ENCODE data around the gene TEX19.
"Not testable (repeated sequence)": the region's sequence is repeated elsewhere in the genome, so short reads cannot be mapped to it uniquely, and the experiment has no call there.

The TEX19 gene

GRCh38 chr17:82339634-82340580, 19.1 kb upstream of the TEX19 start:
- no peak for DNase-seq

DNA sequence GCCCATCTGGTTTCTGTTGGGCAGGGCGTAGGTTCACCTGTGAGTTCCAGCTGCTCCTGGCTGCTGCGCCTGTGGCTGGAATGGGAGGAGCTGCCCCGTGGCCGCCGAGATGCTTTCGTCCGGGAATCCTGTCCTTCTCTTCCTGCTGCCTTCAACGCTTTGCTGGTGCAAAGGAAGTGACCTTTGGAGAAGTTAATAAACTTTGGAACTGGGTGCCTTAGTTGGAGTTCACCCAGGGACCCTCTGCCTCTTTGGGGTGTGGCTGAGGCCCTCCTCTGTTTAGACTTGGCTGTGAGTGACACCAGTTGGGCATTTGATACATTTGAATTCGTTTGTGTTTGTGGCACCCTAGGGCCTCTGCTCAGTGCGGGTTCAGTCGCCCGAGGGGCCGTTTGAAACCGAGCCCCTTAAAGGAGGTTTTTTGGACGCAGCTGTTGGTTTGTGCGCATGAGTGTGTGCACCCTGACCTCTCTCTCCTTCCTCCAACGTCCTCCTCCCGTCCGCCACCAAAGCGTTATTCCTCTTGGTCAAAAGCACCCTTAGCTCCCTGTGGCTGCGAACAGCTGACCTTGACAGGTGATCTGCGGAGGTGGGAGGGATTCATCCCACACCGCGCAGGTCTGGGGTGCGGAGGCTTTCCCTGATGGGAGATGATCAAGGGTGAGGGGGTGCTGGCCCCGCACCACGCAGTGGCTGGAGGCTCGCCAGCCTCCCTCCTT, 16.5 kb upstream of the TEX19 start:
- DNase-seq: no peak

DNA sequence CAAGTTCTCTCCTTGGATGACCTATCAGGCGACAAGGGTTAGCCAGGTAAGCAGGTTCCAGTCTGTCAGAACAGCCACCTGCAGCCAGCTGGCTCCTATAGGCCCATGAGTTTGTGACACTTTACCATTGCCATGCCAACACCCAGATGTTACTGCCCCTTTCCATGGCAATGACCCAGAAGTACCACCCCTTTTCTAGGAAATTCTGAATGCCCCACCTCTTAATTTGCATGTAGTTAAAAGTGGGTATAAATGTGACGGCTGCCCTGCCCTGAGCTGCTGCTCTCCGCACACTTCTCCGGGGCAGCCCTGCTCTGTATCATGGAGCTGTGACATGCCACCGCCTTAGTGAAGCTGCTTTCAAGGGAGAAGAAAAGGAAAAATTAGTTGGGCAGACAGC, 15.5 kb upstream of the TEX19 start:
- no peak for DNase-seq

DNA sequence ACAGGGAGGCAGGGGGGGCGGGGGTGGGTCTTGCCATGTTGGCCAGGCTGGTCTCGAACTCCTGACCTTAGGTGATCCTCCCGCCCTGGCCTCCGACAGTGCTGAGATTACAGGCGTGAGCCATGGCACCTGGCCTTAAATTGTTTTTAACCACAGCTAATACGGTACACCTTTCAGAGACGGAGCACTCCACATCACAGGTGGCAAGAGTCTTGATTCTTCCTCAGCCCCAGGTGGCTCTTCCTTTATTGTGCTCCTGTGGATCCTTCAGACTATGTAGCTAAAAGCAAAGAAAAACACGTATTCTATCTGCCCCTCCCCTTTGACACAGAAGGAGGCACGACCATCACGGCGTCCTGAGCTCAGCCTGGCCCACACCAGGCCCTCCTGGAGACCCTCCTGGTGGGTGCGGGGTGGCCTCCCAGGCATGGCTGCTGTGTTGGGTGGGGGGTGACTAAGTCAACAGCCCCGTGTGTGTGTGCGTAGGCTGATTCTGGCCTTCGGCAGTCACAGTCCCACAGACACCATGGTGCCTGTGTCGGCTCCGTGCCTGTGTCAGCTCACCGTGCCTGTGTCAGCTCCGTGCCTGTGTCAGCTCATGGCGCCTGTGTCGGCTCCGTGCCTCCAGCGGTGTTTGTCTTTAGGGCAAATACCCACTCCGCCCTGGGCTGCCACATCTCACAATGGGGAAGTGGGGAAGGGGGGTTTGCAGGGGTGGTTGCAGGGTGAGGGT, 14.7 kb upstream of the TEX19 start:
- no peak for DNase-seq

GRCh38 chr17:82345151-82345976, 13.7 kb upstream of the TEX19 start:
- no peak for DNase-seq

GRCh38 chr17:82346342-82347300, 12.4 kb upstream of the TEX19 start:
- DNase-seq: no peak

DNA sequence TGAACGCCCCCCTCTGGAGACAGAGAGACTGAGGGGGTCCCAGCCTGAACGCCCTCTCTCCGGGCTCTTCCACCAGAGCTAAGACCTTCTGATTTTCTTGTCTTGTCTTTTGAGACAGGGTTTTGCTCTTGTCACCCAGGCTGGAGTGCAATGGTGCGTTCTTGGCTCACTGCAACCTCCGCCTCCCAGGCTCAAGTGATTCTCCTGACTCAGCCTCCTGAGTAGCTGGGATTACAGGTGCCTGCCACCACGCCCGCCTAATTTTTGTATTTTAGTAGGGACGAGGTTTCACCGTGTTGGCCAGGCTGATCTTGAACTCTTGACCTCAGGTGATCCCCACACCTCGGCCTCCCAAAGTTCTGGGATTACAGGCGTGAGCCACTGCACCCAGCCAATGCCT, 11.1 kb upstream of the TEX19 start:
- not testable (repeated sequence) for DNase-seq

GRCh38 chr17:82348434-82348833, 10.6 kb upstream of the TEX19 start:
- DNase-seq: no peak

DNA sequence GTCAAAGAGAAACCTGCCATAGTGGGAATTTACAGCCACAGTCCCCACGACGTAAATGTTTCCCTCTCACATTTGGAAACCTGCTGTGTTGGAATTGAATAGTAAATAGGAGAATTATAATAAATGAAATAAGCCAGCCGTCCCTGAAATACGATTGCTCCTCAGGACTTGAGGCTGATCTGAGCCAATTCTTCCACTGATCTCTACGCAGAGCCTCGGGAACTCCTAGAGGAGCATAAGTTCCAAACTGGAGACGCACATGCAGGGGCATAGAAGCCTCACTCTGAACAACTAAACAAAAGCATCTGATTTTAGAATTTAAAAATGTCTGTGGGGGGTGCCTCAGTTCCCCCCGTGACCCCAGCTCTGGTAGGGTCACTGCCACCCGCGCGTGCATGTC, 10.2 kb upstream of the TEX19 start:
- DNase-seq: no peak

GRCh38 chr17:82349287-82349701, 9.8 kb upstream of the TEX19 start:
- DNase-seq: no peak

DNA sequence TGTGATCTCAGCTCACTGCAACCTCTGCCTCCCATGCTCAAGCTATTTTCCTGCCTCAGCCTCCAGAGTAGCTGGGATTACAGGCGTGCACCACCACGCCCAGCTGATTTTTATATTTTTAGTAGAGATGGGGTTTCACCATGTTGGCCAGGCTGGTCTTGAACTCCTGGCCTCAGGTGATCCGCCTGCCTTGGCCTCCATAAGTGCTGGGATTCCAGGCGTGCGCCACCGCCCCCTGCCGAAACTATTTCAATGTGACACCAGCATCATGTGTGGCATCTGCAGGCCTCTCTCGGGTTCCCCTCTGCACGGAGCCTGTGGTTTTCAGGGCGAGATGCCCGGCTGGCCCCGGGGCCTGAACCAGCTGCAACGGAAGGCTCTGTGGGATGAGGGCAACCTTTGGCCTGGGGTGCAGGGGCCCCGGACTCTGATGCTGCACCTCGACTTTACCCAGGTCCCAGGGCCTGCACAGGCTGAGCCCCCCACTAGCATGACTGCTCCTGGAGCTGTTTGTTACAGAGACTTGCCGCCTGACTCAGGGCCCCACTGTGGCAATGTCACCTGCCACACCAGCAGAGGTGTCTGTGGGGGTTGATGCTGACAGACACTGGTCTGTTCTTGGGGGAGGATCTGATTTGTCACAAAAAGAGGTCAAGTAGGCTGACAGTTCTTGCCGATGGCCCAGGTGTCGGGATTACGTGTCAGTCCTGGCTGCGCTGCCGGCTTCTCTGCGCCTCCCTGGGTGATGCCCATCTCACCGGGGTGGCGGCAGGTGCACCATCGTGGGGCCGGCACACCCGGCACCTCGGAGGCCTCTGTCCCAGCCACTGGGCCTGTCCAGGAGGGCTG, 8.6 kb upstream of the TEX19 start:
- DNase-seq: no peak

- no peak for DNase-seq
Observed at GRCh38 chr17:82351254-82351712, 7.8 kb upstream of the TEX19 start.

GRCh38 chr17:82351713-82352488, 7.1 kb upstream of the TEX19 start:
- peak; percentile 79 for DNase-seq

- no peak for DNase-seq
Observed at GRCh38 chr17:82353484-82353883, 5.6 kb upstream of the TEX19 start.

GRCh38 chr17:82354804-82355308, 4.2 kb upstream of the TEX19 start:
- no peak for DNase-seq

DNA sequence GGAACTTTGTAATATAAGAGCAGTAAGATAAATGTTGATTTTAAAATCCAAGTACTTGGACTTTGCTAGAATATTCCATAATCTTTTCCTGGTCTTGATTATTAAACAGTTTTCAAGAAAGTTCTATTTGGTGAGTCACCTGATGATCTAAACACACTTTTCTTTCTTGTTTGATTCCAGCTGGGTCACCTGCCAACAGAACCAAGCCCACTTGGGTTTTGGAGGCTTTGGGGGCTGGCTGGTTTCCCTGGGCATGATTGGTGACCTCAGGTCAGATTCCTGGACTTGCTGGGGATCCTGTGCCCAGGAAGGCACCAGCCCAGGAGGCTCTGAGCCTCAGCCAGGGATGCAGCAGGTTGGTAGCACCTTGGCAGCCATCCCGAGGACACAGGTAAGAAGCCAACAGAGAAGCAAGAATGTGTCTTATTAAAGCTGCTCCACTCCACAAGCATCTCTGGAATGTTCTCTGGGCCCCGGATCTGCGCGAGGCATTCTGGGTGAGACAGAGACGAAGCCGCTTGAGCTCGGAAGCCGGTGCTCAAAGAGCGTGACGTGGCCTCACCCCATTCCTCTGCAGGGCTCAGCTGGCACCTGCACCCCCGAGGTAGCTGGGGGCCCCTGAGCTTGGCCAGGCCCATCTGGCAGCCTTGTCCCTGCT, 3.1 kb upstream of the TEX19 start:
- DNase-seq: no peak

DNA sequence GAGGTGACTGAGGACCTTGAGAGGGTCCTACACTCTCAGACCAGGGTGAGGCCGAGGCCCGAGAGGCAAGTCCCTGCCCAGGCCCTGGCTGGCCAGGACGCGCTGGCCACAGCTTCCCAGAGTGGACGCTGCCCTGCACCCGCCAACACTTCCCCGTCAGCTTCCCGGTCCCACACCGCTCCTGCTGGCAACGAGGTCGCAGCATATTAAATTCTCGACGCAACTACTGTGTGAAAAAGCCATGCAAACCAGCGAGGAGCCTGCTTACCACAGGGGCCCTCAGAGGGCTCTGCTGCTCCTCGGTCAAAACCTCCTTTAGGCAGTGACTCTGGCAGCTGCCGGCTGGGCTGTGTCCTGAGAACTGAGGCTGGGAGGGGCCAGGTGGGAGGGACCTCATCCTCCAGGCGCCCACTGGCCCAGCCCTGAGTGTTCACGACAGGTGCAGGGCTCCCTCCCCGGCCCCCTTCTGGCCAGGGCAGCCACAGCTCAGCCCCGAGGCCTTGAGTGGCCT, 2.1 kb upstream of the TEX19 start:
- no peak for DNase-seq

DNA sequence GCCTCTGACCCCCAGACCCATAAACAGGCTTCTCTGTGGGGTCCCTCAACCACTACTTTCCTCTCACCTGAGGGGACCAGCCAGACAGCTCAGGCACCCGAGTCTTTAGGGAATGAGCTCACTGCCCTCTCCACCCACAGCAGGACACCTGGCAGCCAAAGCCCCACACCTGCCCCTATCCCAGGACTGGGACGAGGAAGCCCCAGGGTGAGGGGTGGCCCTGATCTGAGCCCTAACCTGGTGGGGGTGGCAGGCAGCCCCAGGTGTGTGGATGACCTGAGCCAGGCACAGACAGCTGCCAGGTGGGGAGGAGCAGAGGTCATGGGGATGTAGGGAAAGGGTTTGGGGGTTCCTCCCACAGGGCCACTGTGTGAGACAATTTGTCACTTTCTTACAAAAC, 1.7 kb upstream of the TEX19 start:
- no peak for DNase-seq

All from effector CD4-positive, alpha-beta T cell (primary cell).